GM10847 (cell line): ENCODE measurements around the gene STX17.

Experiments
- POLR2A ChIP-seq: IDR thresholded peaks from 2 replicates; pipeline ENCODE4 v1.6.1; 2011; ENCODE audit not compliant: insufficient read length; ENCODE audit errors: extremely low read depth

The STX17 gene

GRCh38 chr9:99889120-99889519, 17.3 kb upstream of the STX17 start:
- no peak for TF ChIP-seq POLR2A

- no peak for TF ChIP-seq POLR2A
Observed at GRCh38 chr9:99894826-99895225, 11.6 kb upstream of the STX17 start.

- no peak for TF ChIP-seq POLR2A
Observed at GRCh38 chr9:99895510-99895909, 10.9 kb upstream of the STX17 start.

GRCh38 chr9:99896119-99896518, 10.3 kb upstream of the STX17 start:
- TF ChIP-seq POLR2A: no peak

- no peak for TF ChIP-seq POLR2A
Observed at GRCh38 chr9:99903393-99903792, 3.1 kb upstream of the STX17 start.

- no peak for TF ChIP-seq POLR2A
Observed at GRCh38 chr9:99905833-99906402, 536 bp upstream of the STX17 start.

GRCh38 chr9:99907208-99907532, 716 bp downstream of the STX17 start:
- no peak for TF ChIP-seq POLR2A

- TF ChIP-seq POLR2A: no peak
Observed at GRCh38 chr9:99911600-99911999, 5.1 kb downstream of the STX17 start.

- no peak for TF ChIP-seq POLR2A
Observed at GRCh38 chr9:99916650-99917049, 10.2 kb downstream of the STX17 start.

GRCh38 chr9:99918134-99918533, 11.7 kb downstream of the STX17 start:
- TF ChIP-seq POLR2A: no peak

- no peak for TF ChIP-seq POLR2A
Observed at GRCh38 chr9:99919930-99920329, 13.5 kb downstream of the STX17 start.

- no peak for TF ChIP-seq POLR2A
Observed at GRCh38 chr9:99921875-99922710, 15.6 kb downstream of the STX17 start.

GRCh38 chr9:99922711-99923030, 16.2 kb downstream of the STX17 start:
- TF ChIP-seq POLR2A: no peak

- TF ChIP-seq POLR2A: no peak
Observed at GRCh38 chr9:99925541-99925940, 19.1 kb downstream of the STX17 start.

GRCh38 chr9:99929652-99930051, 23.2 kb downstream of the STX17 start:
- no peak for TF ChIP-seq POLR2A

- TF ChIP-seq POLR2A: no peak
Observed at GRCh38 chr9:99931155-99931840, 24.8 kb downstream of the STX17 start.

GRCh38 chr9:99936947-99937587, 30.6 kb downstream of the STX17 start:
- no peak for TF ChIP-seq POLR2A

GRCh38 chr9:99947395-99947794, 40.9 kb downstream of the STX17 start:
- TF ChIP-seq POLR2A: no peak
